IPS DF 6.9 (cell line): ENCODE measurements around the gene EEIG2.
"Not testable (repeated sequence)": the region's sequence is repeated elsewhere in the genome, so short reads cannot be mapped to it uniquely, and the experiment has no call there.

Experiments
- DNase-seq: peaks from one replicate; pipeline ENCODE4 v3.0.0-alpha.2; 2013; ENCODE audit warnings: low read depth, low spot score
- H3K27ac ChIP-seq: one replicate; pipeline ENCODE4 v1.5.1; 2013; ENCODE audit warnings: low read length, control low read depth
- H3K27me3 ChIP-seq: 2 replicates; pipeline ENCODE4 v1.6.1; 2013; ENCODE audit warnings: mild to moderate bottlenecking, low read length; ENCODE audit not compliant: control insufficient read depth, insufficient read depth
- H3K36me3 ChIP-seq: 2 replicates; pipeline ENCODE4 v1.6.1; 2013; ENCODE audit warnings: low read length; ENCODE audit not compliant: control insufficient read depth, insufficient read depth
- H3K4me1 ChIP-seq: 2 replicates; pipeline ENCODE4 v1.6.1; 2013; ENCODE audit warnings: low read length; ENCODE audit not compliant: control insufficient read depth, insufficient read depth
- H3K4me3 ChIP-seq: 2 replicates; pipeline ENCODE4 v1.5.1; 2013; ENCODE audit warnings: mild to moderate bottlenecking, low read length
- H3K9me3 ChIP-seq: 2 replicates; pipeline ENCODE4 v1.6.1; 2013; ENCODE audit warnings: low read length, inconsistent platforms; ENCODE audit not compliant: control insufficient read depth, insufficient read depth
- WGBS: extraction: QIAGEN DNeasy Blood & Tissue Kit; methylation state at CpG from one replicate; pipeline ENCODE4 v1.1.7; 2013; ENCODE audit warnings: mixed read lengths, missing lambda C conversion rate; ENCODE audit not compliant: insufficient read length, insufficient coverage; 5-methylcytosine and 5-hydroxymethylcytosine counted together

The EEIG2 gene

DNA sequence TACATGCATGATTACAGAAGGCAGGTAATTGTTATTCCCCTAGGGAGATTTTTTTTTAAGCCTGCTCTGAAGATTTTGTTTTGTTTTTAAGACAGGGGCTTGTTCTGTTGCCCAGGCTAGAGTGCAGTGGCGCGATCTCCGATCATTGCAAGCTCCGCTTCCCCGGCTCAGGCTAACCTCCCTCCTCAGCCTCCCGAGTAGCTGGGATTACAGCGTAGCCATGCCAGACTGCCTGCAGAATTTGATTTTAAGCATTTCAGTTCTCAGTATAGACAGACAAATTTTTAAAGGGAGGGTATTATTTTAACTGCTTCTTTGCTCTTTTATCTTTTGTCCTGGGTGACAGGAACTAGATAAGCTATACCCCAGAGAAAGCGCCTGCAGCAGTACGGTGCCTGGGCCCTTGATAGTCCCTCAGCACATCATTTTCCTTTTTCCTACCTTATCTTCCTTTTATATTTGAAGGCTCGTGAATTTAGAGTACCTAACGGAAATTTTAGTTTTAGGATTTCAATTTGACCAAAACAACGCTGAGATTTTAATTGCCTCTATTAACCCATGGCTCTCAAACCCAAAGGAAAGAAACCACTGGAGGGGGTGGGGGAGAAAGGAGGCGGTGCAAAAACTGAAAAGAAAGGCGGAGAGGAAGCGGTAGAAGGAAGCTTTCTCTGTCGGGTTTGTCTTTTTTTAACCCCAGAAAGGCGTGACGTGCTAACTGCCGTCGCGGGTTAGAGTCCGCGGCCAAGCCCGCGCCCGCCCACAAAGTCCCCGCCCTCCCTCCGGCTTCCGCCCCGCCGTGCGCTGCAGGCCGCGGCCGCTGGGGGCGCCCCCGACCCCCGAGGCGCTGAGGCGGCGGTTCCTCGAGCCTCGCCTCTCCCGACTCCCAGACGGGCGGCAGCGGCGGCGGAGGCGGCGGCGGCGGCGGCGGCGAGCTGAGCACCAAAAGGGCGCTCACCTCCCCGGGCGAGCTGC lies at the start of gene EEIG2:
Gene EEIG2 (plus strand): TSS at position 886 of the 972 bp plus-strand sequence. CDS start 329 bp downstream, outside the sequence.
- peaks cover 1% of the 10 kb centered on the region; the same call in 1 of the 2 replicates for H3K4me1 ChIP-seq
- H3K27ac ChIP-seq: no peak within 1 kb of the TSS
- H3K4me3 ChIP-seq: peak within 1 kb of the TSS; percentile 57
- no peaks in the 10 kb centered on the region for H3K27me3 ChIP-seq
- no peak for DNase-seq
- H3K9me3 ChIP-seq: no peaks in the 10 kb centered on the region
- no peaks in the 10 kb centered on the region for H3K36me3 ChIP-seq
- no CpG with 5 or more reads among the region's 59 CpGs for WGBS

GRCh38 chr1:108511764-108512163 lies 48.1 kb upstream of the EEIG2 start:
- Histone ChIP-seq H3K27ac (no peak overlapping the region), H3K27me3 (no peaks in the 10 kb centered on the region), H3K4me1 (no peaks in the 10 kb centered on the region), H3K9me3 (no peaks in the 10 kb centered on the region), H3K4me3 (no peak overlapping the region), H3K36me3 (no peaks in the 10 kb centered on the region)
- no peak for DNase-seq
- WGBS: no CpG with 5 or more reads among the region's 3 CpGs

GRCh38 chr1:108512239-108513043 lies 47.5 kb upstream of the EEIG2 start:
- H3K4me1 ChIP-seq: no peaks in the 10 kb centered on the region
- no peak overlapping the region for H3K4me3 ChIP-seq
- H3K27me3 ChIP-seq: no peaks in the 10 kb centered on the region
- H3K9me3 ChIP-seq: no peaks in the 10 kb centered on the region
- no peak overlapping the region for H3K27ac ChIP-seq
- WGBS: no CpG with 5 or more reads among the region's 6 CpGs
- no peaks in the 10 kb centered on the region for H3K36me3 ChIP-seq
- DNase-seq: no peak

- Histone ChIP-seq H3K27me3 (no peaks in the 10 kb centered on the region), H3K4me1 (no peaks in the 10 kb centered on the region), H3K9me3 (no peaks in the 10 kb centered on the region), H3K36me3 (no peaks in the 10 kb centered on the region), H3K4me3 (no peak overlapping the region), H3K27ac (no peak overlapping the region)
- no CpG with 5 or more reads among the region's 2 CpGs for WGBS
- no peak for DNase-seq
These were observed 46.9 kb upstream of the EEIG2 start for GRCh38 chr1:108513044-108513415.

DNA sequence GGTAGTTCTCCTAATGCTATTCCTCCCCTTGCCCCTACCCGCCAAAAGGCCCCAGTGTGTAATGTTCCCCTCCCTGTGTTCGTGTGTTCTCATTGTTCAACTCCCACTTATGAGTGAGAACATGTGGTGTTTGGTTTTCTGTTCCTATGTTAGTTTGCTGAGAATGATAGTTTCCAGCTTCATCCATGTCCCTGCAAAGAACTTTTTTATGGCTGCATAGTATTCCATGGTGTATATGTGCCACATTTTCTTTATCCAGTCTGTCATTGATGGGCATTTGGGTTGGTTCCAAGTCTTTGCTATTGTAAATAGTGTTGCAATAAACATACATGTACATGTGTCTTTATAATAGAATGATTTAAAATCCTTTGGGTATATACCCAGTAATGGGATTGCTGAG lies 46.0 kb upstream of the EEIG2 start:
- WGBS: no CpG with 5 or more reads among the region's 2 CpGs
- not testable (repeated sequence) for H3K4me3 ChIP-seq, H3K27ac ChIP-seq, H3K36me3 ChIP-seq, H3K4me1 ChIP-seq, H3K9me3 ChIP-seq, H3K27me3 ChIP-seq, DNase-seq

DNA sequence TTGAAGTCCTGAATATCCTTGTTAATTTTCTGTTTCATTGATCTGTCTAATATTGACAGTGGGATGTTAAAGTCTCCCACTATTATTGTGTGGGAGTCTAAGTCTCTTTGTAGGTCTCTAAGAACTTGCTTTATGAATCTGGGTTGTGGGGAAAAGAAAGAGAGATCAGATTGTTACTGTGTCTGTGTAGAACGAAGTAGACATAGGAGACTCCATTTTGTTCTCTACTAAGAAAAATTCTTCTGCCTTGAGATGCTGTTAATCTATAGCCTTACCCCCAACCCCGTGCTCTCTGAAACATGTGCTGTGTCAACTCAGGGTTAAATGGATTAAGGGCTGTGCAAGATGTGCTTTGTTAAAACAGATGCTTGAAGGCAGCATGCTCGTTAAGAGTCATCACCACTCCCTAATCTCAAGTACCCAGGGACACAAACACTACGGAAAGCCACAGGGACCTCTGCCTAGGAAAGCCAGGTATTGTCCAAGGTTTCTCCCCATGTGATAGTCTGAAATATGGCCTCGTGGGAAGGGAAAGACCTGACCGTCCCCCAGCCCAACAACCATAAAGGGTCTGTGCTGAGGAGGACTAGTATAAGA lies 42.5 kb upstream of the EEIG2 start:
- not testable (repeated sequence) for H3K27ac ChIP-seq, H3K27me3 ChIP-seq, H3K9me3 ChIP-seq, H3K36me3 ChIP-seq, H3K4me1 ChIP-seq, H3K4me3 ChIP-seq, DNase-seq
- WGBS: no CpG with 5 or more reads among the region's 6 CpGs

GRCh38 chr1:108521990-108522393 lies 37.9 kb upstream of the EEIG2 start:
- no peaks in the 10 kb centered on the region for H3K9me3 ChIP-seq
- H3K4me3 ChIP-seq: no peak overlapping the region
- no peak for DNase-seq
- H3K27me3 ChIP-seq: no peaks in the 10 kb centered on the region
- H3K27ac ChIP-seq: no peak overlapping the region
- no peaks in the 10 kb centered on the region for H3K4me1 ChIP-seq
- no peaks in the 10 kb centered on the region for H3K36me3 ChIP-seq

DNA sequence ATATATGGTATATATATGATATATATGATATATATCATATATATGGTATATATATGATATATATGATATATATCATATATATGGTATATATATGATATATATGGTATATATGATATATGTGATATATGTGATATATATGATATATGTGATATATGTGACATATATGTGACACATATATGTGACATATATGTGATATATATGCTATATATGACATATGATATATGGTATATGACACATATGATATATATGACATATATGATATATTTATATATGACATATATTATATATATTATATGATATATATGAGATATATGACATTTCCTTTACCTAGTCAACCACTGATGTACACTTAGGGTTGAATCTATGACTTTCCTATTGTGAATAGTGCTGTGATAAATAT lies 36.1 kb upstream of the EEIG2 start:
- H3K27me3 ChIP-seq: no peaks in the 10 kb centered on the region
- no peaks in the 10 kb centered on the region for H3K36me3 ChIP-seq
- H3K4me1 ChIP-seq: no peaks in the 10 kb centered on the region
- DNase-seq: no peak
- no peaks in the 10 kb centered on the region for H3K9me3 ChIP-seq
- H3K4me3 ChIP-seq: no peak overlapping the region
- H3K27ac ChIP-seq: no peak overlapping the region

DNA sequence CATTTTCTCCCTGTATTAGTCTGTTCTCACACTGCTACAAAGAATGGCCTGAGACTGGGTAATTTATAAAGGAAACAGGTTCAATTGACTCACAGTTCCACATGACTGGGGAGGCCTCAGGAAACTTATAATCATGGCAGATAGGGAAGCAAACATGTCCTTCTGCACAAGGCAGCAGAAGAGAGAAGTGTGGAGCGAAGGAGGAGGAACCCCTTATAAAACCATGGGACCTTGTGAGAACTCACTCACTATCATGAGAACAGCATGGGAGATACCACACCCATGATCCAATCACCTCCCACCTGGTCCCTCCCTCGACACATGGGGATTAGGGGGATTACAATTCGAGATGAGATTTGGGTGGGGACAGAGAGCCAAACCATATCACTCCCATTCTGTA lies 35.2 kb upstream of the EEIG2 start:
- DNase-seq: no peak
- no peaks in the 10 kb centered on the region for H3K36me3 ChIP-seq
- H3K4me3 ChIP-seq: no peak overlapping the region
- WGBS: no CpG with 5 or more reads among the region's 3 CpGs
- H3K9me3 ChIP-seq: no peaks in the 10 kb centered on the region
- no peaks in the 10 kb centered on the region for H3K27me3 ChIP-seq
- no peaks in the 10 kb centered on the region for H3K4me1 ChIP-seq
- H3K27ac ChIP-seq: no peak overlapping the region

GRCh38 chr1:108527135-108527534 lies 32.8 kb upstream of the EEIG2 start:
- H3K9me3 ChIP-seq: no peaks in the 10 kb centered on the region
- H3K27me3 ChIP-seq: no peaks in the 10 kb centered on the region
- no CpG with 5 or more reads among the region's 3 CpGs for WGBS
- no peak overlapping the region for H3K4me3 ChIP-seq
- H3K36me3 ChIP-seq: no peaks in the 10 kb centered on the region
- H3K4me1 ChIP-seq: no peaks in the 10 kb centered on the region
- H3K27ac ChIP-seq: no peak overlapping the region
- DNase-seq: no peak
